A549 (cell line): ENCODE results near the gene HMGN4.

Experiments used
- BHLHE40 ChIP-seq: IDR thresholded peaks from 2 replicates; pipeline ENCODE4 v1.6.1; 2012; ENCODE audit warnings: low read depth, low read length, inconsistent platforms
- CTCF ChIP-seq: fragments of >200 bp; sonication (Bioruptor Twin); formaldehyde crosslinking; IDR thresholded peaks from 3 replicates; pipeline ENCODE4 v1.5.1; 2016
- HMGXB4 ChIP-seq: fragments of 250-450 bp; sonication (Bioruptor Pico); IDR thresholded peaks from 2 replicates; pipeline ENCODE4 v1.5.0; 2021; ENCODE audit warnings: mild to moderate bottlenecking, moderate library complexity, borderline replicate concordance
- KDM5A ChIP-seq: fragments of 200-600 bp; sonication (generic); IDR thresholded peaks from 2 replicates; pipeline ENCODE4 v1.6.1; 2016; ENCODE audit warnings: antibody characterized with exemption, mild to moderate bottlenecking
- NFE2L2 ChIP-seq: fragments of 150-350 bp; conservative IDR thresholded peaks from 2 replicates; pipeline ENCODE4 v1.6.1; 2014; ENCODE audit warnings: low read length
- POLR2A ChIP-seq: IDR thresholded peaks from 2 replicates; pipeline ENCODE4 v1.6.1; 2012; ENCODE audit warnings: mild to moderate bottlenecking, low read length
- USF2 ChIP-seq: fragments of 450-650 bp; IDR thresholded peaks from 2 replicates; pipeline ENCODE4 v1.6.1; 2014; ENCODE audit warnings: antibody characterized with exemption

GRCh38 chr6:26556263-26557070, 18.3 kb downstream of the HMGN4 start:
- TF ChIP-seq CTCF = no peak
- TF ChIP-seq POLR2A = no peak
- no peak for TF ChIP-seq KDM5A
- no peak for TF ChIP-seq HMGXB4 (CRISPR knock-in tag)
- no peak for TF ChIP-seq NFE2L2
- no peak for TF ChIP-seq BHLHE40
- TF ChIP-seq USF2 = no peak
